ENCODE data around the gene SLC22A16. TPM values are rescaled to one million over a fixed set of nuclear protein-coding genes. Genes with fewer than 3 reads are reported as not detected.

SLC22A16 gene
- total and polyA plus RNA-seq, 10 donors, result 0.07 to 2.8 (median 1.1) TPM; not detected in 2

DNA sequence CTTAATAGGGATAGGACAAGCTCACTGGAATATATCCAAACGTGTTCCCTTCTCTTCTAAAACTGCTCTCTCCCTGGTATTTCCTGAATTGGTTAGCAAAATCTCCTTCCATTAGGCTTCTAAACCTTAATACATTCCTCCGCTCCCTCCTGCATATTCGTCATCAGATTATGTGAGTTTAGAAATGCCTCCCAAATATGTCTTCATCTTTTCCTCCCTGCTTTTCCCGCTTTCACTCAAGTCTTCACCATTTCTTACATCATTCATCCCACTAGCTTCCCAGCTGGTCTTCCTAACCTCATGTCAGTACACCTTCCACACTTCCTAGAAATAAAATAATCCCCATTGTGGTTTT lies 26.9 kb downstream of the SLC22A16 start:
- H3K27ac ChIP-seq, result no peak overlapping the region
- WGBS, 5 donors, result 65 to 84% (median 74%) methylated on average over 4 of the region's 4 CpGs
- peaks cover 0 to 3% (median 0%) of the 10 kb centered on the region in 6 donors for H3K4me1 ChIP-seq
- H3K36me3 ChIP-seq, result no peaks in the 10 kb centered on the region
- no peaks in the 10 kb centered on the region for H3K9me3 ChIP-seq
- no peak for DNase-seq
- no peak overlapping the region for H3K4me3 ChIP-seq
- no peaks in the 10 kb centered on the region for H3K27me3 ChIP-seq (replicated peaks in 1 of 7)
- no peak for TF ChIP-seq POLR2AphosphoS5 (IDR thresholded peaks at IDR 0.05)
- TF ChIP-seq, protein P1, sequence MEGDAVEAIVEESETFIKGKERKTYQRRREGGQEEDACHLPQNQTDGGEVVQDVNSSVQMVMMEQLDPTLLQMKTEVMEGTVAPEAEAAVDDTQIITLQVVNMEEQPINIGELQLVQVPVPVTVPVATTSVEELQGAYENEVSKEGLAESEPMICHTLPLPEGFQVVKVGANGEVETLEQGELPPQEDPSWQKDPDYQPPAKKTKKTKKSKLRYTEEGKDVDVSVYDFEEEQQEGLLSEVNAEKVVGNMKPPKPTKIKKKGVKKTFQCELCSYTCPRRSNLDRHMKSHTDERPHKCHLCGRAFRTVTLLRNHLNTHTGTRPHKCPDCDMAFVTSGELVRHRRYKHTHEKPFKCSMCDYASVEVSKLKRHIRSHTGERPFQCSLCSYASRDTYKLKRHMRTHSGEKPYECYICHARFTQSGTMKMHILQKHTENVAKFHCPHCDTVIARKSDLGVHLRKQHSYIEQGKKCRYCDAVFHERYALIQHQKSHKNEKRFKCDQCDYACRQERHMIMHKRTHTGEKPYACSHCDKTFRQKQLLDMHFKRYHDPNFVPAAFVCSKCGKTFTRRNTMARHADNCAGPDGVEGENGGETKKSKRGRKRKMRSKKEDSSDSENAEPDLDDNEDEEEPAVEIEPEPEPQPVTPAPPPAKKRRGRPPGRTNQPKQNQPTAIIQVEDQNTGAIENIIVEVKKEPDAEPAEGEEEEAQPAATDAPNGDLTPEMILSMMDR (IDR thresholded peaks at IDR 0.05 in 8 of 11, conservative IDR thresholded peaks at IDR 0.05 in 3 of 11), result no peak
- no peak for TF ChIP-seq POLR2A (IDR thresholded peaks at IDR 0.05)
- intact Hi-C loops (cut with DNase I; ENCODE audit: low total_unique reads), result no loop called here

DNA sequence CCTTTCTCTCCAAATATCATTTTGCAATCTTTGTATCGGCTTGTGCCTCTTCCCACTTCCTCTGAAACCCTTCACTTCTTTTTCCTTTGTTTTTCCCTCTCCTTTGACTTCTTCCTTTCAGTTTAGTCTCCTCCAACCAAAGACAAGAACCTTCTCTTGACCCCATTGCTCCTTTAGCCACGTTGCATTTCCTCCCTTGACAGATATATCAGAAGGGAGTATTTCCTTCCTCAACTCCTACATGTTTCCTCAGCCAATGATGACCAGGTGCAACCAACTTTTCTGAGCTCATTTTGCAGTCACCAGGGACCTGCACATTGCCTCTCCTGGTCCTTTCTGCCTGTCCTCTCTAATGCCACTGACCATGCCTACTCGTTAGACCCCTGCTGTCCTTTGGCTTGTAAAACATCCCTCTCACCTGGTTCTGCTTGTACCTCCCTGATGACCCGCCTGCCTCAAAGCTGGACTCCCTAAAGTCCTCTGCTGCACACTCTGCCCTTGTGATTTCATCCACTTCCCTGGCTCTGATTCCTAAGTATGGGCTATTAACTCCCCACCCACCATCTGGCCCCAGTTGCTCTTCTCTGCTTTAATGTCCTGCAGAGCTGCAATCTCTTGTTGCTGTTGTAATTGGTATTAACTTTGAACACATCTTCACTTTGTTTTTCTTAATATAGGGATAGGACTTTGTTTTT lies 27.4 kb downstream of the SLC22A16 start:
- Histone ChIP-seq H3K9me3 (no peaks in the 10 kb centered on the region), H3K4me1 (peaks cover 0 to 3% (median 0%) of the 10 kb centered on the region in 6 donors), H3K27ac (no peak overlapping the region), H3K36me3 (no peaks in the 10 kb centered on the region), H3K4me3 (no peak overlapping the region), H3K27me3 (replicated peaks in 1 of 7) (no peaks in the 10 kb centered on the region)
- intact Hi-C loops (cut with DNase I; ENCODE audit: low total_unique reads), result no loop called here
- 38 to 46% (median 40%) methylated on average over 4 of the region's 4 CpGs for WGBS, 5 donors
- DNase-seq, result no peak
- TF ChIP-seq POLR2A (IDR thresholded peaks at IDR 0.05), result no peak
- no peak for TF ChIP-seq POLR2AphosphoS5 (IDR thresholded peaks at IDR 0.05)
- TF ChIP-seq, protein P1 (IDR thresholded peaks at IDR 0.05 in 8 of 11, conservative IDR thresholded peaks at IDR 0.05 in 3 of 11), result no peak

DNA sequence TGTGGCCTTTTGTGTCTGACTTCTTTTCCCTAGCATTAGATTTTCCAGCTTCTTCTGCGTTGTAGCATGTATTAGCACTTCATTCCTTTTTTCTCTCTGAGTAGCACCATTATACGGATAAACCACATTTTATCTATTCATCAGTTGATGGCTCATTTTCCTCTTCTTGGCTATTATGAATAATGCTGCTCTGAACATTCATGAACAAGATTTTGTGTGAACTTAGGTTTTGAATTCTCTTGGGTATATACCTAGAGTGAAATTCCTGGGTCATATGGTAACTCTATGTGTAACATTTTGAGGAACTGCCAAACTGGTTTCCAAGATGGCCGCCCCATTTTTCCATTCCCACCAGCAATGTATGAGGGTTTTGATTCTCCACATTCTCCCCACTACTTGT lies 28.7 kb downstream of the SLC22A16 start:
- Histone ChIP-seq H3K36me3 (no peaks in the 10 kb centered on the region), H3K9me3 (no peaks in the 10 kb centered on the region), H3K4me1 (peaks cover 0 to 3% (median 0%) of the 10 kb centered on the region in 6 donors), H3K4me3 (no peak overlapping the region), H3K27me3 (replicated peaks in 1 of 7) (no peaks in the 10 kb centered on the region), H3K27ac (no peak overlapping the region)
- no peak for TF ChIP-seq POLR2A (IDR thresholded peaks at IDR 0.05)
- TF ChIP-seq, protein P1 (IDR thresholded peaks at IDR 0.05 in 8 of 11, conservative IDR thresholded peaks at IDR 0.05 in 3 of 11), result no peak
- no peak for TF ChIP-seq POLR2AphosphoS5 (IDR thresholded peaks at IDR 0.05)
- intact Hi-C loops (cut with DNase I; ENCODE audit: low total_unique reads), result no loop called here
- 90 to 98% (median 95%) methylated on average over 3 of the region's 3 CpGs for WGBS, 5 donors
- no peak for DNase-seq

DNA sequence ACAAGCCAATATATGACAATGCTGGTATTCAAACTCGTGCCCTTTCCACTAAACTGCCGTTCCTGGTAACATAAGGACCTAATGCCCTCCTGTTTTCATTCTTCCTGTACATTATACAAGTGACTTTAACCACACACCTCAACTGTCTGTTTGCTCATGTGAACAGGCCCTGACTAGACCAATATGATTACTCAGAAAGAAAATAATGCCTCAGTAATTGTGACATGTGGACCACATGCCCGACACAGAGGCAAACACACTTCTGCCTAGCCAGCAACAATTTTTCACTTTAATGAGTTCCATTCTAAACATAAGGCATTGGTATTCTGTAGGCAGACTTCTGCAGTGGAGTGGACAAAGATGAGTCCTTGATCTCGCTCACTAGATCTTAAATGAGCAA lies 30.0 kb downstream of the SLC22A16 start:
- Histone ChIP-seq H3K4me3 (no peak overlapping the region), H3K27ac (no peak overlapping the region), H3K9me3 (no peaks in the 10 kb centered on the region), H3K4me1 (peaks cover 0 to 3% (median 0%) of the 10 kb centered on the region in 6 donors), H3K36me3 (no peaks in the 10 kb centered on the region), H3K27me3 (replicated peaks in 1 of 7) (no peaks in the 10 kb centered on the region)
- intact Hi-C loops (cut with DNase I; ENCODE audit: low total_unique reads), result no loop called here
- DNase-seq, result no peak
- 75 to 86% (median 78%) methylated on average over 4 of the region's 4 CpGs for WGBS, 5 donors
- TF ChIP-seq, protein P1 (IDR thresholded peaks at IDR 0.05 in 8 of 11, conservative IDR thresholded peaks at IDR 0.05 in 3 of 11), result no peak
- TF ChIP-seq POLR2AphosphoS5 (IDR thresholded peaks at IDR 0.05) (no peak), POLR2A (IDR thresholded peaks at IDR 0.05) (no peak)
